Fibroblast of skin of left biceps (primary cell): ENCODE measurements around the gene OSGEPL1.
A peak's percentile ranks its signal among the peaks of the same experiment; 100 is the strongest.
"Not testable (repeated sequence)": the region's sequence is repeated elsewhere in the genome, so short reads cannot be mapped to it uniquely, and the experiment has no call there.

Source experiments
- DNase-seq, 2 experiments: peaks; one replicate each; pipeline ENCODE4 v3.0.0-alpha.2; 2013; ENCODE audit warnings: low read depth in 2 of 2

The OSGEPL1 gene

GRCh38 chr2:189729430-189729829 is 33.2 kb downstream of the OSGEPL1 start:
- DNase-seq: no peak

GRCh38 chr2:189726849-189727248 is 35.7 kb downstream of the OSGEPL1 start:
- DNase-seq: no peak

GRCh38 chr2:189726271-189726670 is 36.3 kb downstream of the OSGEPL1 start:
- no peak for DNase-seq

- DNase-seq: no peak
Measured at GRCh38 chr2:189723192-189723591, 39.4 kb downstream of the OSGEPL1 start.

GRCh38 chr2:189719571-189719970 is 43.0 kb downstream of the OSGEPL1 start:
- no peak for DNase-seq

GRCh38 chr2:189717593-189717992 is 45.0 kb downstream of the OSGEPL1 start:
- DNase-seq: not testable (repeated sequence)

- DNase-seq: no peak
Measured at GRCh38 chr2:189709501-189710221, 52.9 kb downstream of the OSGEPL1 start.

- no peak for DNase-seq
Measured at GRCh38 chr2:189702071-189702470, 60.5 kb downstream of the OSGEPL1 start.

- DNase-seq: no peak
Measured at GRCh38 chr2:189700681-189701080, 61.9 kb downstream of the OSGEPL1 start.

GRCh38 chr2:189698020-189698887 is 64.3 kb downstream of the OSGEPL1 start:
- peak in 1 of 2 experiments; percentile 14 for DNase-seq
